HCT116 (cell line): ENCODE measurements around the gene DDOST. TPM values are rescaled to one million over a fixed set of nuclear protein-coding genes. Genes with fewer than 3 reads are reported as not detected.

Experiments
- ATAC-seq: fragments of 200-7000 bp; cut with Tn5 transposase; 2 replicates; pipeline ENCODE4 v1.9.1; 2020; ENCODE audit warnings: mild to moderate bottlenecking, moderate library complexity
- BruUV-seq: library from RNA; stranded (reverse); fragments of 400-500 nt; replicated peaks from 2 replicates; lab custom pipeline; 2021; lab: Mats Ljungman, UMichigan
- CTCF ChIA-PET: fragments of 300-600 bp; sonication (Branson Sonifier 250); formaldehyde crosslinking; loops from one replicate; lab custom pipeline; 2021; ENCODE audit warnings: antibody characterized with exemption; lab: Charles Lee
- POLR2A ChIA-PET: fragments of 300-600, 350-600 bp; sonication (Branson Sonifier 250); formaldehyde crosslinking; loops from one replicate; lab custom pipeline; 2021; ENCODE audit warnings: antibody characterized with exemption; lab: Charles Lee
- RAD21 ChIA-PET, 2 experiments: fragments of 300-600 bp; sonication (Branson Sonifier 250); formaldehyde crosslinking; loops; one replicate each; lab custom pipeline; 2023; ENCODE audit warnings: low total read pairs in 2 of 2; ENCODE audit not compliant: uncharacterized antibody in 2 of 2, unreplicated experiment in 2 of 2, low non-redundant PET in 1 of 2; lab: Charles Lee
- DNase-seq: peaks from one replicate; pipeline ENCODE4 v3.0.0-alpha.2; 2010; ENCODE audit warnings: low read depth, low spot score
- H2AFZ ChIP-seq: fragments of 200-600 bp; shearing (Covaris generic), sonication (generic); 2 replicates; pipeline ENCODE4 v1.6.1; 2017; ENCODE audit warnings: low read depth, mixed run types, mixed read lengths, antibody characterized with exemption, low read length; ENCODE audit not compliant: poor library complexity, severe bottlenecking
- H3K27ac ChIP-seq: 2 replicates; pipeline ENCODE4 v1.5.1; 2012; ENCODE audit warnings: low read depth, low read length
- H3K27me3 ChIP-seq: fragments of 200-600 bp; sonication (generic); 2 replicates; pipeline ENCODE4 v1.6.1; 2016; ENCODE audit warnings: mixed run types, low read length, mixed read lengths; ENCODE audit not compliant: insufficient read depth
- H3K36me3 ChIP-seq, 2 experiments: fragments of 200-500 bp in 1 of 2; fragments of 200-600 bp in 1 of 2; sonication (Bioruptor generic) in 1 of 2; sonication (generic) in 1 of 2; 2 replicates each; pipeline versions ENCODE4 v1.5.1 to v1.6.1; 2014 to 2016; ENCODE audit warnings: low read length in 2 of 2, inconsistent platforms in 1 of 2, mixed read lengths in 1 of 2, mixed run types in 1 of 2; ENCODE audit not compliant: insufficient read depth in 2 of 2, control insufficient read depth in 1 of 2
- H3K4me1 ChIP-seq, 2 experiments: fragments of 200-600 bp in 1 of 2; sonication (generic) in 1 of 2; 2 replicates each; pipeline versions ENCODE4 v1.5.1 to v1.6.1; 2012 to 2017; ENCODE audit warnings: low read length in 2 of 2, inconsistent platforms in 1 of 2, mild to moderate bottlenecking in 1 of 2, mixed read lengths in 1 of 2, mixed run types in 1 of 2, moderate library complexity in 1 of 2; ENCODE audit not compliant: insufficient read depth in 2 of 2, control insufficient read depth in 1 of 2
- H3K4me2 ChIP-seq: fragments of 200-600 bp; sonication (generic); 2 replicates; pipeline ENCODE4 v1.6.1; 2017; ENCODE audit warnings: mixed run types, low read length, mixed read lengths
- H3K4me3 ChIP-seq, 2 experiments: fragments of 200-600 bp in 1 of 2; sonication (generic) in 1 of 2; replicated peaks in 1 of 2; 2 replicates each; pipeline ENCODE4 v1.5.1; 2011 to 2016; ENCODE audit warnings: low read length in 2 of 2, control low read depth in 1 of 2, low read depth in 1 of 2, mild to moderate bottlenecking in 1 of 2, mixed read lengths in 1 of 2, mixed run types in 1 of 2
- H3K79me2 ChIP-seq: fragments of 200-600 bp; sonication (generic); 2 replicates; pipeline ENCODE4 v1.6.1; 2017; ENCODE audit warnings: mild to moderate bottlenecking, mixed run types, low read length, moderate library complexity, mixed read lengths; ENCODE audit not compliant: insufficient read depth
- H3K9ac ChIP-seq: fragments of 200-600 bp; sonication (generic); 2 replicates; pipeline ENCODE4 v1.6.1; 2016; ENCODE audit warnings: low read length, mixed read lengths
- H3K9me2 ChIP-seq: fragments of 200-600 bp; sonication (generic), shearing (Covaris generic); 2 replicates; pipeline ENCODE4 v1.6.1; 2017; ENCODE audit warnings: mixed run types, mild to moderate bottlenecking, moderate library complexity; ENCODE audit not compliant: insufficient read depth
- H3K9me3 ChIP-seq, 2 experiments: fragments of 200-500 bp in 1 of 2; fragments of 200-600 bp in 1 of 2; sonication (Bioruptor generic) in 1 of 2; sonication (generic) in 1 of 2; 2 replicates each; pipeline ENCODE4 v1.6.1; 2014 to 2017; ENCODE audit warnings: low read length in 2 of 2, mixed read lengths in 2 of 2, inconsistent platforms in 1 of 2, low read depth in 1 of 2, mild to moderate bottlenecking in 1 of 2, mixed run types in 1 of 2, moderate library complexity in 1 of 2; ENCODE audit not compliant: control insufficient read depth in 1 of 2, insufficient read depth in 1 of 2
- H4K20me1 ChIP-seq: fragments of 200-600 bp; sonication (generic), shearing (Covaris generic); 2 replicates; pipeline ENCODE4 v1.6.1; 2017; ENCODE audit warnings: mixed run types, mild to moderate bottlenecking, moderate library complexity; ENCODE audit not compliant: insufficient read depth
- ATF3 ChIP-seq: IDR thresholded peaks from 2 replicates; pipeline ENCODE4 v1.6.1; 2012
- CTCF ChIP-seq, 3 experiments: fragments of 200-600 bp in 1 of 3; sonication (generic) in 1 of 3; IDR thresholded peaks in 2 of 3; conservative IDR thresholded peaks in 1 of 3; 2 replicates each; pipeline ENCODE4 v1.5.1; 2012 to 2017; ENCODE audit warnings: low read depth in 2 of 3, low read length in 2 of 3, antibody characterized with exemption in 1 of 3, borderline replicate concordance in 1 of 3, control low read depth in 1 of 3, mild to moderate bottlenecking in 1 of 3, mixed read lengths in 1 of 3, mixed run types in 1 of 3, moderate library complexity in 1 of 3; ENCODE audit not compliant: insufficient read depth in 1 of 3
- EZH2 ChIP-seq: fragments of 200-600 bp; sonication (generic); IDR thresholded peaks from 2 replicates; pipeline ENCODE4 v1.6.1; 2017; ENCODE audit warnings: antibody characterized with exemption, mixed run types
- JUND ChIP-seq: IDR thresholded peaks from 2 replicates; pipeline ENCODE4 v1.6.1; 2012
- REST ChIP-seq: IDR thresholded peaks from 2 replicates; pipeline ENCODE4 v1.6.1; 2012; ENCODE audit warnings: low read depth
- SRF ChIP-seq: IDR thresholded peaks from 2 replicates; pipeline ENCODE4 v1.6.1; 2012; ENCODE audit warnings: low read depth
- TCF7L2 ChIP-seq: IDR thresholded peaks from 2 replicates; pipeline ENCODE4 v1.7.0; 2011; ENCODE audit warnings: borderline replicate concordance, inconsistent platforms; ENCODE audit not compliant: insufficient read depth, insufficient read length; ENCODE audit errors: extremely low read depth
- intact Hi-C: fragments of 100-400 bp; cut with micrococcal nuclease; formaldehyde crosslinking; loops from 2 replicates; pipeline ENCODE4 v1.10.0; 2022
- total RNA-seq: library from RNA; stranded (reverse); gene quantifications from one replicate; pipeline ENCODE4 v1.2.1, GENCODE V29; 2021; ENCODE audit not compliant: unreplicated experiment

Gene DDOST
- total RNA-seq, 1 experiment from 2014 or later, result 387 TPM

GRCh38 chr1:20626524-20626923, 34.6 kb downstream of the DDOST start:
- Histone ChIP-seq H3K4me3 (no peak overlapping the region), H4K20me1 (no peaks in the 10 kb centered on the region), H3K79me2 (no peaks in the 10 kb centered on the region), H3K27me3 (no peaks in the 10 kb centered on the region), H3K36me3 (no peaks in the 10 kb centered on the region), H3K9ac (no peak overlapping the region), H3K27ac (no peak overlapping the region), H3K4me1 (peaks cover 3 to 10% of the 10 kb centered on the region in 2 experiments; a peak in 2 of 4 replicates), H3K9me2 (no peaks in the 10 kb centered on the region), H3K9me3 (no peaks in the 10 kb centered on the region; a peak in 1 of 4 replicates), H3K4me2 (peak overlapping the region; percentile 47), H2AFZ (no peak overlapping the region)
- ChIA-PET CTCF (interaction anchor here (1.0 kb wide), 1 partner anchor 51 kb away, joined by 3 read pairs; no protein-coding TSS in a partner anchor), RAD21 (no interaction called here), POLR2A (no interaction called here)
- TF ChIP-seq REST (no peak), ATF3 (no peak), SRF (no peak)
- no TSS peak for BruUV-seq
- intact Hi-C loops, result no loop called here
- DNase-seq, result no peak
- no peak for ATAC-seq

GRCh38 chr1:20626098-20626427, 35.1 kb downstream of the DDOST start:
- ATAC-seq (no peak), DNase-seq (no peak)
- Histone ChIP-seq H3K4me2 (no peak overlapping the region), H3K36me3 (no peaks in the 10 kb centered on the region), H3K79me2 (no peaks in the 10 kb centered on the region), H3K4me3 (no peak overlapping the region), H4K20me1 (no peaks in the 10 kb centered on the region), H3K27ac (no peak overlapping the region), H3K9me3 (no peaks in the 10 kb centered on the region; a peak in 1 of 4 replicates), H3K9me2 (no peaks in the 10 kb centered on the region), H3K27me3 (no peaks in the 10 kb centered on the region), H2AFZ (no peak overlapping the region), H3K4me1 (peaks cover 3 to 10% of the 10 kb centered on the region in 2 experiments; a peak in 2 of 4 replicates), H3K9ac (no peak overlapping the region)
- TF ChIP-seq JUND (no peak), CTCF (IDR thresholded peaks at IDR 0.05 in 2 of 3, conservative IDR thresholded peaks at IDR 0.05 in 1 of 3; ENCODE audit: borderline replicate concordance in 1 of 3, insufficient read depth in 1 of 3, low read depth in 2 of 3, low read length in 2 of 3) (no peak), EZH2 (no peak), TCF7L2 (no peak)
- RAD21 ChIA-PET, result no interaction called here
- BruUV-seq, result no TSS peak
- intact Hi-C loops, result no loop called here
- POLR2A ChIA-PET, result no interaction called here
- CTCF ChIA-PET, result interaction anchor here (0.6 to 1.0 kb wide), 2 partner anchors 51 to 651 kb away, joined by 3 to 4 read pairs; no protein-coding TSS in a partner anchor
